HEK293T (cell line): ENCODE data around the gene SLC35G6.
A peak's percentile ranks its signal among the peaks of the same experiment; 100 is the strongest.

ENCODE experiments used
- FOXM1 ChIP-seq: fragments of 450-650 bp; IDR thresholded peaks from 2 replicates; pipeline ENCODE4 v1.6.1; 2017; ENCODE audit warnings: mild to moderate bottlenecking, borderline replicate concordance
- NFRKB ChIP-seq: fragments of 450-650 bp; IDR thresholded peaks from 2 replicates; pipeline ENCODE4 v1.6.1; 2016; ENCODE audit warnings: mild to moderate bottlenecking, moderate library complexity
- SP1 ChIP-seq: fragments of 450-650 bp; IDR thresholded peaks from 2 replicates; pipeline ENCODE4 v1.6.1; 2017

DNA sequence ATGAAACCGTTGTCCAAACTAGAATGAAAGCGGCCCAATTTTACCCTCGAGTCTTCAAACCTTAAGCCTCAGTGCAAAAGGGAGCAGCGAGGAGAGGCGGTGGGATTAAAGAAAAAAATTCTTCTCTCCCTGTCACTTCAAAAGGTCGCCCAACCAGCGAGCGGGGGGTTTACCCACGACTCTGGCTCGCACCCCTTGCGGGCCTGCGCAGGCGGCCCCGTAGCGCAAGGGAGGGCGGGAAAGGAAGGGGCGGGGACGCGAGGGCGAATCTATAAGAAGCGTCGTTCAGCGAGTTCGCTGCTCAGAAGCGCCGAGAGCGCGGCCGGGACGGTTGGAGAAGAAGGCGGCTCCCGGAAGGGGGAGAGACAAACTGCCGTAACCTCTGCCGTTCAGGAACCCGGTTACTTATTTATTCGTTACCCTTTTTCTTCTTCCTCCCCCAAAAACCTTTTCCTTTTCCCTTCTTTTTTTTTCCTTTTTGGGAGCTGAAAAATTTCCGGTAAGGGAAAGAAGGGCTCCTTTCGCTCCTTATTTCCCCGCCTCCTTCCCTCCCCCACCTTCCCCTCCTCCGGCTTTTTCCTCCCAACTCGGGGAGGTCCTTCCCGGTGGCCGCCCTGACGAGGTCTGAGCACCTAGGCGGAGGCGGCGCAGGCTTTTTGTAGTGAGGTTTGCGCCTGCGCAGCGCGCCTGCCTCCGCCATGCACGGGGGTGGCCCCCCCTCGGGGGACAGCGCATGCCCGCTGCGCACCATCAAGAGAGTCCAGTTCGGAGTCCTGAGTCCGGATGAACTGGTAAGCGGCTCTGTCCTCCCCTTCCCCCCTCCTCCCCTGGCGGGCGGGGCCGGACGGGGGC is 3.0 kb downstream of the SLC35G6 start, which contains the start of gene POLR2A:
- TF ChIP-seq NFRKB (peak; percentile 43; the same call in 1 of the 2 replicates), SP1 (no peak), FOXM1 (peak; percentile 94)
